ENCODE measurements around the gene SALL3.

- no peak for TF ChIP-seq POLR2AphosphoS5 (IDR thresholded peaks at IDR 0.05)
- TF ChIP-seq, protein P1, sequence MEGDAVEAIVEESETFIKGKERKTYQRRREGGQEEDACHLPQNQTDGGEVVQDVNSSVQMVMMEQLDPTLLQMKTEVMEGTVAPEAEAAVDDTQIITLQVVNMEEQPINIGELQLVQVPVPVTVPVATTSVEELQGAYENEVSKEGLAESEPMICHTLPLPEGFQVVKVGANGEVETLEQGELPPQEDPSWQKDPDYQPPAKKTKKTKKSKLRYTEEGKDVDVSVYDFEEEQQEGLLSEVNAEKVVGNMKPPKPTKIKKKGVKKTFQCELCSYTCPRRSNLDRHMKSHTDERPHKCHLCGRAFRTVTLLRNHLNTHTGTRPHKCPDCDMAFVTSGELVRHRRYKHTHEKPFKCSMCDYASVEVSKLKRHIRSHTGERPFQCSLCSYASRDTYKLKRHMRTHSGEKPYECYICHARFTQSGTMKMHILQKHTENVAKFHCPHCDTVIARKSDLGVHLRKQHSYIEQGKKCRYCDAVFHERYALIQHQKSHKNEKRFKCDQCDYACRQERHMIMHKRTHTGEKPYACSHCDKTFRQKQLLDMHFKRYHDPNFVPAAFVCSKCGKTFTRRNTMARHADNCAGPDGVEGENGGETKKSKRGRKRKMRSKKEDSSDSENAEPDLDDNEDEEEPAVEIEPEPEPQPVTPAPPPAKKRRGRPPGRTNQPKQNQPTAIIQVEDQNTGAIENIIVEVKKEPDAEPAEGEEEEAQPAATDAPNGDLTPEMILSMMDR (IDR thresholded peaks at IDR 0.05): no peak
These were observed 5.4 kb upstream of the SALL3 start for GRCh38 chr18:78974115-78974761.

All from gastroesophageal sphincter (tissue), 3 donors.